ENCODE results near the gene GPANK1. TPM values are rescaled to one million over a fixed set of nuclear protein-coding genes. Genes with fewer than 3 reads are reported as not detected.

The GPANK1 gene
- total and polyA plus RNA-seq, 10 donors, result 12.4 to 21.3 (median 17.4) TPM

DNA sequence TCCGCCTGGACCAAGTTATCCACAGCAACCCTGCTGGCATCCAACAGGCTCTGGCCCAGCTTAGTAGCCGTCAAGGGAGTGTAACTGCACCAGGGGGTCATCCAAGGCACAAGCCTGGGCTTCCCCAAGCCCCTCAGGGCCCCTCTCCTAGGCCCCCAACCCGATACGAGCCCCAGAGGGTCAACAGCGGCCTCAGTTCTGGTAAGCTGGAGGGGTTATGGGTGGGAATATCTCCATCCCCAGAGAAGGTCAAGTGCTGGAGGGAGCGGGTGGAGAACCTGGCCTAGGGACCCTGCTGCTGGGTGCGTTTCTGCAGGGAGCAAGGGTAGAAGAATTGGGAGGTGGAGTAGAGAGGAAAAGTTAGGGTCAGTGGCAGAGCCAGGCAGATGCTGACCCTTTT lies 31.4 kb downstream of the GPANK1 start:
- TF ChIP-seq POLR2A (IDR thresholded peaks at IDR 0.05), result no peak
- TF ChIP-seq, protein P1, sequence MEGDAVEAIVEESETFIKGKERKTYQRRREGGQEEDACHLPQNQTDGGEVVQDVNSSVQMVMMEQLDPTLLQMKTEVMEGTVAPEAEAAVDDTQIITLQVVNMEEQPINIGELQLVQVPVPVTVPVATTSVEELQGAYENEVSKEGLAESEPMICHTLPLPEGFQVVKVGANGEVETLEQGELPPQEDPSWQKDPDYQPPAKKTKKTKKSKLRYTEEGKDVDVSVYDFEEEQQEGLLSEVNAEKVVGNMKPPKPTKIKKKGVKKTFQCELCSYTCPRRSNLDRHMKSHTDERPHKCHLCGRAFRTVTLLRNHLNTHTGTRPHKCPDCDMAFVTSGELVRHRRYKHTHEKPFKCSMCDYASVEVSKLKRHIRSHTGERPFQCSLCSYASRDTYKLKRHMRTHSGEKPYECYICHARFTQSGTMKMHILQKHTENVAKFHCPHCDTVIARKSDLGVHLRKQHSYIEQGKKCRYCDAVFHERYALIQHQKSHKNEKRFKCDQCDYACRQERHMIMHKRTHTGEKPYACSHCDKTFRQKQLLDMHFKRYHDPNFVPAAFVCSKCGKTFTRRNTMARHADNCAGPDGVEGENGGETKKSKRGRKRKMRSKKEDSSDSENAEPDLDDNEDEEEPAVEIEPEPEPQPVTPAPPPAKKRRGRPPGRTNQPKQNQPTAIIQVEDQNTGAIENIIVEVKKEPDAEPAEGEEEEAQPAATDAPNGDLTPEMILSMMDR (IDR thresholded peaks at IDR 0.05 in 8 of 11, conservative IDR thresholded peaks at IDR 0.05 in 3 of 11), result no peak
- peak; percentile 20 to 55 (median 29) for TF ChIP-seq POLR2AphosphoS5 (IDR thresholded peaks at IDR 0.05)
- WGBS, 5 donors, result 91 to 97% (median 96%) methylated on average over 7 of the region's 7 CpGs
- H3K27ac ChIP-seq, result no peak overlapping the region
- intact Hi-C loops (cut with DNase I; ENCODE audit: low total_unique reads), result no loop called here
- peaks cover 0 to 6% (median 0%) of the 10 kb centered on the region in 6 donors for H3K4me1 ChIP-seq
- H3K9me3 ChIP-seq, result no peaks in the 10 kb centered on the region
- no peak for DNase-seq
- no peaks in the 10 kb centered on the region for H3K27me3 ChIP-seq (replicated peaks in 1 of 7)
- H3K4me3 ChIP-seq, result no peak overlapping the region
- peaks cover 0 to 100% (median 100%) of the 10 kb centered on the region in 6 donors for H3K36me3 ChIP-seq

DNA sequence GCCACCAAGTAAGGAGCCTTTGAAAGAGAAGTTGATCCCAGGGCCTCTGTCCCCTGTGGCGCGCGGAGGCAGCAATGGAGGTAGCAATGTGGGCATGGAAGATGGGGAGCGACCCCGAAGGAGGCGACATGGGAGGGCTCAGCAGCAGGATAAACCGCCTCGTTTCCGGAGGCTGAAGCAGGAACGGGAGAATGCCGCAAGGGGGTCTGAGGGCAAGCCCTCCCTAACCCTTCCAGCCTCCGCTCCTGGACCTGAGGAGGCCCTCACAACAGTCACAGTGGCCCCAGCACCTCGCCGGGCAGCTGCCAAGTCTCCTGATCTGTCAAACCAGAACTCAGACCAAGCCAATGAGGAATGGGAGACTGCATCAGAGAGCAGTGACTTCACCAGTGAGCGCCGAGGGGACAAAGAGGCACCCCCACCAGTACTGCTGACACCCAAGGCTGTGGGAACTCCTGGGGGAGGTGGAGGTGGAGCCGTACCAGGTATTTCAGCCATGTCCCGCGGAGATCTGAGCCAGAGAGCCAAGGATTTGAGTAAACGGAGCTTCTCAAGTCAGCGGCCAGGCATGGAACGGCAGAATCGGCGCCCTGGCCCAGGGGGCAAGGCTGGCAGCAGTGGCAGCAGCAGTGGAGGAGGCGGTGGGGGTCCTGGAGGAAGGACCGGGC lies 32.4 kb downstream of the GPANK1 start:
- Histone ChIP-seq H3K4me1 (peaks cover 0 to 6% (median 0%) of the 10 kb centered on the region in 6 donors), H3K27me3 (replicated peaks in 1 of 7) (no peaks in the 10 kb centered on the region), H3K4me3 (no peak overlapping the region), H3K27ac (no peak overlapping the region), H3K36me3 (peaks cover 0 to 100% (median 100%) of the 10 kb centered on the region in 6 donors), H3K9me3 (no peaks in the 10 kb centered on the region)
- TF ChIP-seq, protein P1 (IDR thresholded peaks at IDR 0.05 in 8 of 11, conservative IDR thresholded peaks at IDR 0.05 in 3 of 11), result no peak
- TF ChIP-seq POLR2AphosphoS5 (IDR thresholded peaks at IDR 0.05), result peak; percentile 47 to 79 (median 49)
- no peak for TF ChIP-seq POLR2A (IDR thresholded peaks at IDR 0.05)
- WGBS, 5 donors, result 92 to 97% (median 94%) methylated on average over 24 to 26 of the region's 26 CpGs
- intact Hi-C loops (cut with DNase I; ENCODE audit: low total_unique reads), result no loop called here
- no peak for DNase-seq

DNA sequence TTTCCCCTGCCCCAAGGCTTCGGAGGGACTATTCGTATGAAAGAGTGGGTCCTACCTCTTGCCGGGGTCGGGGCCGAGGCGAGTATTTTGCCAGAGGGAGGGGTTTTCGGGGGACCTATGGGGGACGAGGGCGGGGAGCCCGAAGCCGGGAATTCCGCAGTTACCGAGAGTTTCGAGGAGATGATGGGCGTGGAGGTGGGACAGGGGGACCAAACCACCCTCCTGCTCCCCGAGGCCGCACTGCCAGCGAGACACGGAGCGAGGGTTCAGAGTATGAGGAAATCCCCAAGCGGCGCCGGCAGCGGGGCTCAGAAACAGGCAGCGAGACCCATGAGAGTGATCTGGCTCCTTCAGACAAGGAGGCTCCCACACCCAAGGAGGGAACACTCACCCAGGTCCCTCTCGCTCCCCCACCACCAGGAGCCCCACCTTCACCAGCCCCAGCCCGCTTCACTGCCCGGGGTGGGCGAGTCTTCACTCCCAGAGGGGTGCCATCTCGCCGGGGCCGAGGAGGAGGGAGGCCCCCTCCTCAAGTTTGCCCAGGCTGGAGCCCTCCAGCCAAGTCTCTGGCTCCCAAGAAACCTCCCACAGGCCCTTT lies 33.0 kb downstream of the GPANK1 start:
- Histone ChIP-seq H3K27ac (no peak overlapping the region), H3K4me3 (no peak overlapping the region), H3K27me3 (replicated peaks in 1 of 7) (no peaks in the 10 kb centered on the region), H3K9me3 (no peaks in the 10 kb centered on the region), H3K36me3 (peaks cover 0 to 100% (median 100%) of the 10 kb centered on the region in 6 donors), H3K4me1 (peaks cover 0 to 6% (median 0%) of the 10 kb centered on the region in 6 donors)
- 87 to 92% (median 91%) methylated on average over 31 to 32 of the region's 32 CpGs for WGBS, 5 donors
- no peak for DNase-seq
- intact Hi-C loops (cut with DNase I; ENCODE audit: low total_unique reads), result no loop called here
- TF ChIP-seq, protein P1 (IDR thresholded peaks at IDR 0.05 in 8 of 11, conservative IDR thresholded peaks at IDR 0.05 in 3 of 11), result no peak
- TF ChIP-seq POLR2AphosphoS5 (IDR thresholded peaks at IDR 0.05), result peak; percentile 17 to 80 (median 37)
- TF ChIP-seq POLR2A (IDR thresholded peaks at IDR 0.05), result no peak

DNA sequence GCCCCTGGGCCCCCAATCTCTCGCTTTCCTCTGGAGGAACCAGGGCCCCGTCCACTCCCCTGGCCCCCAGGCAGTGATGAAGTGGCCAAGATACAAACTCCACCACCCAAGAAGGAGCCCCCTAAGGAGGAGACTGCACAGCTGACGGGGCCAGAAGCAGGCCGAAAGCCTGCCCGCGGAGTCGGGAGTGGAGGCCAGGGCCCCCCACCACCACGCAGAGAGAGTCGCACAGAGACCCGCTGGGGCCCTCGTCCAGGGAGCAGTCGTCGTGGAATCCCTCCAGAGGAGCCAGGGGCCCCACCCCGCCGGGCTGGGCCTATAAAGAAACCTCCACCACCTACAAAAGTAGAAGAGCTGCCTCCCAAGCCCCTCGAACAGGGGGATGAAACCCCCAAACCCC lies 33.6 kb downstream of the GPANK1 start:
- DNase-seq, result no peak
- Histone ChIP-seq H3K27ac (no peak overlapping the region), H3K9me3 (no peaks in the 10 kb centered on the region), H3K4me1 (peaks cover 0 to 6% (median 0%) of the 10 kb centered on the region in 6 donors), H3K27me3 (replicated peaks in 1 of 7) (no peaks in the 10 kb centered on the region), H3K36me3 (peaks cover 0 to 100% (median 100%) of the 10 kb centered on the region in 6 donors), H3K4me3 (no peak overlapping the region)
- 88 to 96% (median 92%) methylated on average over 7 to 16 of the region's 16 CpGs for WGBS, 5 donors
- intact Hi-C loops (cut with DNase I; ENCODE audit: low total_unique reads), result no loop called here
- TF ChIP-seq POLR2AphosphoS5 (IDR thresholded peaks at IDR 0.05) (no peak), POLR2A (IDR thresholded peaks at IDR 0.05) (no peak)
- TF ChIP-seq, protein P1 (IDR thresholded peaks at IDR 0.05 in 8 of 11, conservative IDR thresholded peaks at IDR 0.05 in 3 of 11), result no peak

Data from spleen (tissue), 11 donors.